ENCODE measurements around the gene CD164. TPM values are rescaled to one million over a fixed set of nuclear protein-coding genes. Genes with fewer than 3 reads are reported as not detected.
A peak's percentile ranks its signal among the peaks of the same experiment; 100 is the strongest.

CD164 gene
- polyA plus RNA-seq, 3 donors = 106 to 392 (median 272) TPM

- Histone ChIP-seq H4K20me1 (ENCODE audit: insufficient read depth, low read length) (no peaks in the 10 kb centered on the region), H3K79me2 (ENCODE audit: insufficient read depth, low read length) (no peaks in the 10 kb centered on the region), H3K4me1 (ENCODE audit: control insufficient read depth in 1 of 2, insufficient read depth in 2 of 2, low read length in 2 of 2) (peaks cover 24 to 29% of the 10 kb centered on the region in 2 donors), H2AFZ (ENCODE audit: insufficient read depth, low read depth, low read length, poor library complexity, severe bottlenecking) (peak overlapping the region; percentile 4), H3K9me3 (replicated peaks in 1 of 2; ENCODE audit: control insufficient read depth in 1 of 2, insufficient read depth in 1 of 2, low read length in 2 of 2) (no peaks in the 10 kb centered on the region), H3K4me3 (replicated peaks in 1 of 3; ENCODE audit: low read depth in 2 of 3, low read length in 3 of 3) (no peak overlapping the region), H3K36me3 (replicated peaks in 1 of 2; ENCODE audit: control insufficient read depth in 1 of 2, insufficient read depth in 2 of 2, low read length in 2 of 2) (no peaks in the 10 kb centered on the region), H3K4me2 (replicated peaks; ENCODE audit: extremely low read depth, low read length, poor library complexity, severe bottlenecking) (no peak overlapping the region), H3K27ac (ENCODE audit: low read depth in 1 of 2, low read length in 2 of 2) (no peak overlapping the region), H3K9ac (ENCODE audit: insufficient read depth, low read length, poor library complexity, severe bottlenecking) (no peak overlapping the region), H3K27me3 (ENCODE audit: control insufficient read depth in 2 of 2, insufficient read depth in 2 of 2, low read length in 2 of 2) (no peaks in the 10 kb centered on the region)
- intact Hi-C loops (cut with micrococcal nuclease) = loop anchor here in 1 of 2 donors (5.0 kb wide), 1 partner anchor 209 kb away; no protein-coding TSS in a partner anchor
- Mint-ChIP-seq H3K9me3 (no peaks in the 10 kb centered on the region), H3K4me3 (no peak overlapping the region), H3K4me1 (peaks cover 44% of the 10 kb centered on the region), H3K36me3 (no peaks in the 10 kb centered on the region), H3K27me3 (ENCODE audit: low read depth in 3 of 3) (peaks cover 0 to 7% (median 2%) of the 10 kb centered on the region in 3 donors), H3K27ac (peak overlapping the region; percentile 15 to 84 (median 80))
- WGBS (ENCODE audit: insufficient coverage) = 61% methylated on average over 11 of the region's 12 CpGs
- peak in 1 of 3 donors; percentile 47 for DNase-seq
- TF ChIP-seq CTCF (IDR thresholded peaks at IDR 0.05) = no peak
Observed at GRCh38 chr6:109396046-109396718, 13.9 kb upstream of the CD164 start.

- 50% methylated on average over 1 of the region's 2 CpGs for WGBS (ENCODE audit: insufficient coverage)
- H2AFZ ChIP-seq (ENCODE audit: insufficient read depth, low read depth, low read length, poor library complexity, severe bottlenecking) = peak overlapping the region; percentile 36
- Mint-ChIP-seq H3K27me3 (ENCODE audit: low read depth in 3 of 3) (peaks cover 0 to 6% (median 2%) of the 10 kb centered on the region in 3 donors), H3K4me1 (peaks cover 63% of the 10 kb centered on the region), H3K27ac (peak overlapping the region in 3 of 7 donors; percentile 8 to 36 (median 33)), H3K9me3 (peaks cover 0 to 4% (median 0%) of the 10 kb centered on the region in 7 donors), H3K36me3 (no peaks in the 10 kb centered on the region), H3K4me3 (no peak overlapping the region)
- no peaks in the 10 kb centered on the region for H3K79me2 ChIP-seq (ENCODE audit: insufficient read depth, low read length)
- no peak overlapping the region for H3K4me3 ChIP-seq (replicated peaks in 1 of 3; ENCODE audit: low read depth in 2 of 3, low read length in 3 of 3)
- no peak overlapping the region for H3K27ac ChIP-seq (ENCODE audit: low read depth in 1 of 2, low read length in 2 of 2)
- no peaks in the 10 kb centered on the region for H3K9me3 ChIP-seq (replicated peaks in 1 of 2; ENCODE audit: control insufficient read depth in 1 of 2, insufficient read depth in 1 of 2, low read length in 2 of 2)
- H3K9ac ChIP-seq (ENCODE audit: insufficient read depth, low read length, poor library complexity, severe bottlenecking) = no peak overlapping the region
- peak in 2 of 3 donors; percentile 51 to 52 for DNase-seq
- no peaks in the 10 kb centered on the region for H4K20me1 ChIP-seq (ENCODE audit: insufficient read depth, low read length)
- no peaks in the 10 kb centered on the region for H3K27me3 ChIP-seq (ENCODE audit: control insufficient read depth in 2 of 2, insufficient read depth in 2 of 2, low read length in 2 of 2)
- TF ChIP-seq CTCF (IDR thresholded peaks at IDR 0.05) = no peak
- no peaks in the 10 kb centered on the region for H3K36me3 ChIP-seq (replicated peaks in 1 of 2; ENCODE audit: control insufficient read depth in 1 of 2, insufficient read depth in 2 of 2, low read length in 2 of 2)
- H3K4me2 ChIP-seq (replicated peaks; ENCODE audit: extremely low read depth, low read length, poor library complexity, severe bottlenecking) = no peak overlapping the region
- intact Hi-C loops (cut with micrococcal nuclease) = no loop called here
- H3K4me1 ChIP-seq (ENCODE audit: control insufficient read depth in 1 of 2, insufficient read depth in 2 of 2, low read length in 2 of 2) = peaks cover 37 to 43% of the 10 kb centered on the region in 2 donors
Observed at GRCh38 chr6:109393886-109394281, 11.6 kb upstream of the CD164 start.
